ENCODE data around the gene PPP2R5D. TPM values are rescaled to one million over a fixed set of nuclear protein-coding genes. Genes with fewer than 3 reads are reported as not detected.

The PPP2R5D gene
- polyA plus RNA-seq, 1 donor (not counting 4 experiments of a cell fraction or from before 2014, with no cell fraction given), result 49.6 TPM

- DNase-seq (ENCODE audit: low read depth, low spot score) (no peak), FAIRE-seq (no peak)
- dilution Hi-C loops (cut with MboI; ENCODE audit: extremely low pct_ligation_motif_present, low sequenced_read_pairs), result no loop called here
- Histone ChIP-seq H3K4me2 (ENCODE audit: control insufficient read depth, extremely low read depth, insufficient read depth, low read depth, low read length) (peak overlapping the region; percentile 89), H3K9me3 (ENCODE audit: control insufficient read depth, low read depth, low read length) (no peaks in the 10 kb centered on the region), H2AFZ (ENCODE audit: control insufficient read depth, low read length) (peak overlapping the region; percentile 60), H3K27ac (ENCODE audit: control insufficient read depth, insufficient read depth, low read length) (no peak overlapping the region), H3K4me1 (ENCODE audit: control insufficient read depth, extremely low read depth, insufficient read depth, low read length) (peaks cover 9% of the 10 kb centered on the region), H3K27me3 (ENCODE audit: control insufficient read depth, extremely low read depth, insufficient read depth, low read length) (no peaks in the 10 kb centered on the region), H4K20me1 (ENCODE audit: control insufficient read depth, extremely low read depth, insufficient read depth, low read length) (no peaks in the 10 kb centered on the region), H3K4me3 (ENCODE audit: control insufficient read depth in 2 of 3, extremely low read depth in 1 of 3, insufficient read depth in 2 of 3, low read depth in 1 of 3, low read length in 3 of 3) (peak overlapping the region; percentile 35 to 69 (median 62)), H3K9ac (ENCODE audit: control insufficient read depth, extremely low read depth, insufficient read depth, low read length) (peak overlapping the region; percentile 34), H3K9me1 (ENCODE audit: control insufficient read depth, extremely low read depth, insufficient read depth, low read length) (no peaks in the 10 kb centered on the region), H3K79me2 (ENCODE audit: control insufficient read depth, insufficient read depth, low read length) (no peaks in the 10 kb centered on the region), H3K36me3 (ENCODE audit: control insufficient read depth in 2 of 2, extremely low read depth in 1 of 2, insufficient read depth in 2 of 2, low read length in 2 of 2) (peaks cover 4 to 12% of the 10 kb centered on the region in 2 experiments)
- TF ChIP-seq, protein P1, sequence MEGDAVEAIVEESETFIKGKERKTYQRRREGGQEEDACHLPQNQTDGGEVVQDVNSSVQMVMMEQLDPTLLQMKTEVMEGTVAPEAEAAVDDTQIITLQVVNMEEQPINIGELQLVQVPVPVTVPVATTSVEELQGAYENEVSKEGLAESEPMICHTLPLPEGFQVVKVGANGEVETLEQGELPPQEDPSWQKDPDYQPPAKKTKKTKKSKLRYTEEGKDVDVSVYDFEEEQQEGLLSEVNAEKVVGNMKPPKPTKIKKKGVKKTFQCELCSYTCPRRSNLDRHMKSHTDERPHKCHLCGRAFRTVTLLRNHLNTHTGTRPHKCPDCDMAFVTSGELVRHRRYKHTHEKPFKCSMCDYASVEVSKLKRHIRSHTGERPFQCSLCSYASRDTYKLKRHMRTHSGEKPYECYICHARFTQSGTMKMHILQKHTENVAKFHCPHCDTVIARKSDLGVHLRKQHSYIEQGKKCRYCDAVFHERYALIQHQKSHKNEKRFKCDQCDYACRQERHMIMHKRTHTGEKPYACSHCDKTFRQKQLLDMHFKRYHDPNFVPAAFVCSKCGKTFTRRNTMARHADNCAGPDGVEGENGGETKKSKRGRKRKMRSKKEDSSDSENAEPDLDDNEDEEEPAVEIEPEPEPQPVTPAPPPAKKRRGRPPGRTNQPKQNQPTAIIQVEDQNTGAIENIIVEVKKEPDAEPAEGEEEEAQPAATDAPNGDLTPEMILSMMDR (optimal IDR thresholded peaks at IDR 0.05 in 1 of 3, IDR thresholded peaks at IDR 0.05 in 1 of 3, conservative IDR thresholded peaks at IDR 0.05 in 1 of 3; ENCODE audit: extremely low read depth in 1 of 3, insufficient read depth in 2 of 3, low read length in 3 of 3), result no peak
- TF ChIP-seq EZH2 (IDR thresholded peaks at IDR 0.05; ENCODE audit: low read length), result no peak
Measured at GRCh38 chr6:42959917-42960242, 24.5 kb upstream of the PPP2R5D start.

GRCh38 chr6:42960243-42961019, 23.9 kb upstream of the PPP2R5D start, which contains the start of gene GNMT:
GNMT (plus strand) TSS chr6:42960754; CDS start chr6:42960768, 14 bp downstream.
- Histone ChIP-seq H3K9me3 (ENCODE audit: control insufficient read depth, low read depth, low read length) (no peaks in the 10 kb centered on the region), H3K27me3 (ENCODE audit: control insufficient read depth, extremely low read depth, insufficient read depth, low read length) (no peaks in the 10 kb centered on the region), H3K4me1 (ENCODE audit: control insufficient read depth, extremely low read depth, insufficient read depth, low read length) (peaks cover 9% of the 10 kb centered on the region), H3K27ac (ENCODE audit: control insufficient read depth, insufficient read depth, low read length) (no peak within 1 kb of the TSS), H3K4me3 (ENCODE audit: control insufficient read depth in 2 of 3, extremely low read depth in 1 of 3, insufficient read depth in 2 of 3, low read depth in 1 of 3, low read length in 3 of 3) (peak within 1 kb of the TSS; percentile 35 to 69 (median 62)), H3K4me2 (ENCODE audit: control insufficient read depth, extremely low read depth, insufficient read depth, low read depth, low read length) (peak within 1 kb of the TSS; percentile 89), H3K36me3 (ENCODE audit: control insufficient read depth in 2 of 2, extremely low read depth in 1 of 2, insufficient read depth in 2 of 2, low read length in 2 of 2) (peaks cover 4 to 12% of the 10 kb centered on the region in 2 experiments), H2AFZ (ENCODE audit: control insufficient read depth, low read length) (peak within 1 kb of the TSS; percentile 69), H3K79me2 (ENCODE audit: control insufficient read depth, insufficient read depth, low read length) (no peaks in the 10 kb centered on the region), H3K9me1 (ENCODE audit: control insufficient read depth, extremely low read depth, insufficient read depth, low read length) (no peaks in the 10 kb centered on the region), H3K9ac (ENCODE audit: control insufficient read depth, extremely low read depth, insufficient read depth, low read length) (peak within 1 kb of the TSS; percentile 34), H4K20me1 (ENCODE audit: control insufficient read depth, extremely low read depth, insufficient read depth, low read length) (no peaks in the 10 kb centered on the region)
- dilution Hi-C loops (cut with MboI; ENCODE audit: extremely low pct_ligation_motif_present, low sequenced_read_pairs), result no loop called here
- FAIRE-seq (no peak), DNase-seq (ENCODE audit: low read depth, low spot score) (no peak)
- TF ChIP-seq EZH2 (IDR thresholded peaks at IDR 0.05; ENCODE audit: low read length), result no peak
- TF ChIP-seq, protein P1 (optimal IDR thresholded peaks at IDR 0.05 in 1 of 3, IDR thresholded peaks at IDR 0.05 in 1 of 3, conservative IDR thresholded peaks at IDR 0.05 in 1 of 3; ENCODE audit: extremely low read depth in 1 of 3, insufficient read depth in 2 of 3, low read length in 3 of 3), result no peak

Measured in keratinocyte (primary cell).